ENCODE data around the gene TMEM18. TPM values are rescaled to one million over a fixed set of nuclear protein-coding genes. Genes with fewer than 3 reads are reported as not detected.

TMEM18 gene
- total RNA-seq, 4 donors from 2014 or later: 8.7 to 27.3 (median 10.2) TPM

GRCh38 chr2:675460-675859 lies 1.7 kb downstream of the TMEM18 start:
- peaks cover 0 to 35% (median 24%) of the 10 kb centered on the region in 4 donors for H3K36me3 ChIP-seq
- no peak overlapping the region for H3K4me3 ChIP-seq
- H3K4me1 ChIP-seq: peaks cover 13 to 34% (median 17%) of the 10 kb centered on the region in 4 donors
- intact Hi-C loops (cut with DNase I): loop anchor here (5.0 kb wide), 1 partner anchor 1147 kb away; no protein-coding TSS in a partner anchor
- H3K9me3 ChIP-seq: no peaks in the 10 kb centered on the region
- WGBS: 90% methylated on average over 7 of the region's 9 CpGs
- no peaks in the 10 kb centered on the region for H3K27me3 ChIP-seq
- H3K27ac ChIP-seq (replicated peaks in 1 of 4): peak overlapping the region in 3 of 4 donors; percentile 68 to 99 (median 95)
- peak; percentile 89 for DNase-seq (ENCODE audit: extremely low spot score)
- TF ChIP-seq POLR2AphosphoS5 (IDR thresholded peaks at IDR 0.05) (no peak), EP300 (IDR thresholded peaks at IDR 0.05) (no peak), POLR2A (IDR thresholded peaks at IDR 0.05; ENCODE audit: low read depth) (no peak), CTCF (IDR thresholded peaks at IDR 0.05) (no peak)

DNA sequence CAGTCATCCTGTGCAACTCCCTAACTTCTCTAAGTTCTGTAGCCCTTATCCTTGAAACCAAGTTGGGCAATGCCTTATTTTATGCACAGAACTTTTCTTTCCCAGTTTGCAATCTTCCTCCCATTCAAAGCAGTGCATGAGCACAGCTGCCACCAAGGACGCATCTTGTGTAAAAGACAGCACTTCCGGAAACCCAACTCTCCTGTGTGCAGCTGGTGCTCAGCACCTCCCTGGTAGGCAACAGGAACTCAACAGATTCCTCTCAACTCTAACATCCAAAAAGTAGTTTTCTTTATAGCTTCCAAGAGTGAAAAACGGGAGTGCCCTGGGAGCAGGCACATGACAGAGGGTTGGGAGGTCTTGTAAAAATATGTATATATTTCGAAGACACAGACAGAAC lies 2.2 kb downstream of the TMEM18 start:
- no peak overlapping the region for H3K27ac ChIP-seq (replicated peaks in 1 of 4)

GRCh38 chr2:674321-674985 lies 2.8 kb downstream of the TMEM18 start:
- Histone ChIP-seq H3K4me3 (no peak overlapping the region), H3K27me3 (no peaks in the 10 kb centered on the region), H3K27ac (replicated peaks in 1 of 4) (no peak overlapping the region), H3K9me3 (no peaks in the 10 kb centered on the region), H3K36me3 (peaks cover 0 to 45% (median 34%) of the 10 kb centered on the region in 4 donors), H3K4me1 (peaks cover 13 to 34% (median 17%) of the 10 kb centered on the region in 4 donors)
- TF ChIP-seq EP300 (IDR thresholded peaks at IDR 0.05) (no peak), CTCF (IDR thresholded peaks at IDR 0.05) (no peak), POLR2AphosphoS5 (IDR thresholded peaks at IDR 0.05) (no peak), POLR2A (IDR thresholded peaks at IDR 0.05; ENCODE audit: low read depth) (no peak)
- intact Hi-C loops (cut with DNase I): no loop called here
- 84% methylated on average over 9 of the region's 9 CpGs for WGBS
- DNase-seq (ENCODE audit: extremely low spot score): peak; percentile 45

More for the DNA sequence above, 2.2 kb downstream of the TMEM18 start:
- peaks cover 0 to 39% (median 28%) of the 10 kb centered on the region in 4 donors for H3K36me3 ChIP-seq
- WGBS: 90% methylated on average over 4 of the region's 4 CpGs
- no peak overlapping the region for H3K4me3 ChIP-seq
- H3K27me3 ChIP-seq: no peaks in the 10 kb centered on the region
- no peaks in the 10 kb centered on the region for H3K9me3 ChIP-seq
- H3K4me1 ChIP-seq: peaks cover 13 to 34% (median 17%) of the 10 kb centered on the region in 4 donors
- TF ChIP-seq EP300 (IDR thresholded peaks at IDR 0.05) (no peak), POLR2A (IDR thresholded peaks at IDR 0.05; ENCODE audit: low read depth) (no peak), CTCF (IDR thresholded peaks at IDR 0.05) (no peak), POLR2AphosphoS5 (IDR thresholded peaks at IDR 0.05) (no peak)
- intact Hi-C loops (cut with DNase I): loop anchor here (5.0 kb wide), 1 partner anchor 1147 kb away; no protein-coding TSS in a partner anchor
- DNase-seq (ENCODE audit: extremely low spot score): peak; percentile 68

- intact Hi-C loops (cut with DNase I): no loop called here
- 78% methylated on average over 7 of the region's 7 CpGs for WGBS
- H3K9me3 ChIP-seq: no peaks in the 10 kb centered on the region
- no peak overlapping the region for H3K4me3 ChIP-seq
- H3K4me1 ChIP-seq: peaks cover 13 to 34% (median 17%) of the 10 kb centered on the region in 4 donors
- H3K27me3 ChIP-seq: no peaks in the 10 kb centered on the region
- H3K36me3 ChIP-seq: peaks cover 0 to 51% (median 41%) of the 10 kb centered on the region in 4 donors
- H3K27ac ChIP-seq (replicated peaks in 1 of 4): no peak overlapping the region
- DNase-seq (ENCODE audit: extremely low spot score): no peak
- no peak for TF ChIP-seq CTCF (IDR thresholded peaks at IDR 0.05)
- TF ChIP-seq EP300 (IDR thresholded peaks at IDR 0.05): no peak
Measured at GRCh38 chr2:673615-674320, 3.4 kb downstream of the TMEM18 start.

Data from esophagus muscularis mucosa (tissue), 4 donors.